OCI-LY3 (cell line): ENCODE results near the gene PRKCE.

Source experiments
- CTCF ChIP-seq: fragments of 200-600, 300-600 bp; sonication (generic); IDR thresholded peaks from 2 replicates; pipeline ENCODE4 v1.5.1; 2014; ENCODE audit warnings: antibody characterized with exemption, low read length, low read depth
- EZH2phosphoT487 ChIP-seq: fragments of 200-600 bp; shearing (Covaris generic); IDR thresholded peaks from 2 replicates; pipeline ENCODE4 v1.6.1; 2018; ENCODE audit warnings: antibody characterized with exemption, mixed run types, low read depth

DNA sequence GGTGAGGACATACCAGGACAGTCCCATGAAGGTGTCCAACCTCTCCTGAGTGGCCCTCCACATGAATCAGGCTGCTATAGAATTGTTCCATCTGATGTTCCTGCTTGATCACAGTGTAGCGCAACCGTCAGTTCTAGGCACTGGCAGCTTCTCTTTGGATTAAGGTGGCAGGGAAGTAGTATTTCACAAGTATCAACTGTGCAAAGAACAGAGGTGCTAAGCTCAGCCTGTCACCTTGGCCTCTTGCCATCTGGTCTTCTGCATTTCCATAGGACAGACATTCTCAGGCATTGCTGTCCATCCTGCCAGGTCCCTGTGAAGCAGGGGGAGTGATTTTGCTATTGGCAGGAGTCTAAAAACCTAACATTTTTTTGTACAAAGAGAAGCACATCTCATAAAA, 463.5 kb downstream of the PRKCE start:
- TF ChIP-seq CTCF (no peak), EZH2phosphoT487 (no peak)
